ENCODE results near the gene CHI3L1.

Gene CHI3L1

DNA sequence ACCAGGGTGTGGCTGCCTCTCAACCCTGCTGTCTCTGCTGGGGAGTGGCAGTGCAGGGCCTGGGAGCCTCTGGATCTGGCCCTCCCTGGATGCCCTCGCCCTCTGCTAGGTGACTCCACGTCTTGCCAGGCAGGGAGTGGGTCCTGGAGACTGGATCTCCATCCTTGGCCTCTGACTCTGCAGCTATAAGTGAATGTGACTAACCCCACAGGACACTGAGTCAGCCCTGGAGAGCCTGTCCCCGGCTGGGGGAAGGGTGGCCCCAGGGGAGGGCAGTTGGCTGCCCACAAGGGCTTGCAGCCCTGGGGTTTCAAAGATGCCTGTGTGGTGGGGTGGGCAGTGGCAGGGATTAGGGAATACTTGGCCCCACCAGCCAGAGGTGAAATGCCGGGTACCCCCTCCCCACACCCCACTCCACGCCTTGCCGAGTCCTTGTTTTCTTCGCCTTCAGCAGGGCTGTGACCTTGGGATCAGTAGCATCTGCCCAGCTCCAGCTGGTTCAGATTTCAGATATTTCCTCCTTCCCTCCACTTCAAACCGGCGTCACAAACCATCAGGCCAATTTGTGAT, 8.9 kb downstream of the CHI3L1 start:
- Histone ChIP-seq H3K4me3 (ENCODE audit: low read length) (no peak overlapping the region), H3K4me1 (ENCODE audit: control insufficient read depth, insufficient read depth, low read length) (peaks cover 3% of the 10 kb centered on the region), H3K9me3 (ENCODE audit: control insufficient read depth, low read length) (no peaks in the 10 kb centered on the region), H3K36me3 (ENCODE audit: control insufficient read depth, insufficient read depth, low read length) (no peaks in the 10 kb centered on the region), H3K9ac (ENCODE audit: low read length) (no peak overlapping the region), H3K27me3 (ENCODE audit: control insufficient read depth, insufficient read depth, low read length) (peaks cover 4% of the 10 kb centered on the region)

GRCh38 chr1:203177036-203177405, 9.5 kb downstream of the CHI3L1 start:
- no peaks in the 10 kb centered on the region for H3K9me3 ChIP-seq (ENCODE audit: control insufficient read depth, low read length)
- H3K9ac ChIP-seq (ENCODE audit: low read length): no peak overlapping the region
- no peak overlapping the region for H3K4me3 ChIP-seq (ENCODE audit: low read length)
- peaks cover 3% of the 10 kb centered on the region for H3K4me1 ChIP-seq (ENCODE audit: control insufficient read depth, insufficient read depth, low read length)
- H3K27me3 ChIP-seq (ENCODE audit: control insufficient read depth, insufficient read depth, low read length): peaks cover 4% of the 10 kb centered on the region
- no peaks in the 10 kb centered on the region for H3K36me3 ChIP-seq (ENCODE audit: control insufficient read depth, insufficient read depth, low read length)

GRCh38 chr1:203176273-203177035, 10.1 kb downstream of the CHI3L1 start:
- Histone ChIP-seq H3K9ac (ENCODE audit: low read length) (no peak overlapping the region), H3K27me3 (ENCODE audit: control insufficient read depth, insufficient read depth, low read length) (peaks cover 4% of the 10 kb centered on the region), H3K9me3 (ENCODE audit: control insufficient read depth, low read length) (no peaks in the 10 kb centered on the region), H3K4me3 (ENCODE audit: low read length) (no peak overlapping the region), H3K36me3 (ENCODE audit: control insufficient read depth, insufficient read depth, low read length) (no peaks in the 10 kb centered on the region), H3K4me1 (ENCODE audit: control insufficient read depth, insufficient read depth, low read length) (peaks cover 3% of the 10 kb centered on the region)

GRCh38 chr1:203175827-203176241, 10.7 kb downstream of the CHI3L1 start:
- peaks cover 3% of the 10 kb centered on the region for H3K4me1 ChIP-seq (ENCODE audit: control insufficient read depth, insufficient read depth, low read length)
- no peaks in the 10 kb centered on the region for H3K36me3 ChIP-seq (ENCODE audit: control insufficient read depth, insufficient read depth, low read length)
- no peaks in the 10 kb centered on the region for H3K9me3 ChIP-seq (ENCODE audit: control insufficient read depth, low read length)
- H3K9ac ChIP-seq (ENCODE audit: low read length): no peak overlapping the region
- H3K27me3 ChIP-seq (ENCODE audit: control insufficient read depth, insufficient read depth, low read length): peaks cover 4% of the 10 kb centered on the region
- no peak overlapping the region for H3K4me3 ChIP-seq (ENCODE audit: low read length)

DNA sequence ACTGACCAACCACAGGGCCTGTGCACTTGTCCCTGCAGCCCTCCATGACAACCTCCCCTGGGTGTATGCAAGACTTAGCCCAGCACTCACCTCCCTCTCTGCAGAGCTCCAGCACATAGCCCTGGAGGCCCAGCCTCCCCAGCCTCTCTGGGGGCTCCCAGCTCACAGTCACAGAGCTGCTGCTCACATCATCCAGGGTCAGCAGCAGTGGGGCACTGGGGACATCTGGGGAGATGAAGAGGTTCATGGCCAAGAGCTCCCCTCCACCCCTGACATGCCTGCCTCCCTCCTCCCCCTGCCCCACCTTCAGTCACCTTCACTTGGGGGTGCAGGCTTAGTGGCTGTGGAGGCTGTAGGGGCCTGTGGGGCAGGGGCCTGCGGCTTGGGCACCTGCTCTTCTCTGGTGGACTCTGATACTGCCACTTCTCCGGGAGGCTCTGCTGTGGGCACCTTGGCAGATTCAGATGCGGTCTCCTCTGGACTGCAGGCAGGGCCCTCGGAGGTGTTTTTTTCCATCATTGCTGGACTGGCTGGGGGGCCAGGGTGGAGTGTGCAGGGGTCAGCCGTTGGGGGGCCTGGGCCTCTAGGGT, 11.2 kb downstream of the CHI3L1 start, which contains the start of gene MYBPH:
Gene MYBPH (minus strand): TSS at position 590 of the 590 bp plus-strand sequence. CDS start 71 bp downstream, at position 519.
- Histone ChIP-seq H3K27me3 (ENCODE audit: control insufficient read depth, insufficient read depth, low read length) (peaks cover 4% of the 10 kb centered on the region), H3K9ac (ENCODE audit: low read length) (no peak within 1 kb of the TSS), H3K9me3 (ENCODE audit: control insufficient read depth, low read length) (no peaks in the 10 kb centered on the region), H3K36me3 (ENCODE audit: control insufficient read depth, insufficient read depth, low read length) (no peaks in the 10 kb centered on the region), H3K4me3 (ENCODE audit: low read length) (no peak within 1 kb of the TSS), H3K4me1 (ENCODE audit: control insufficient read depth, insufficient read depth, low read length) (peaks cover 3% of the 10 kb centered on the region)

DNA sequence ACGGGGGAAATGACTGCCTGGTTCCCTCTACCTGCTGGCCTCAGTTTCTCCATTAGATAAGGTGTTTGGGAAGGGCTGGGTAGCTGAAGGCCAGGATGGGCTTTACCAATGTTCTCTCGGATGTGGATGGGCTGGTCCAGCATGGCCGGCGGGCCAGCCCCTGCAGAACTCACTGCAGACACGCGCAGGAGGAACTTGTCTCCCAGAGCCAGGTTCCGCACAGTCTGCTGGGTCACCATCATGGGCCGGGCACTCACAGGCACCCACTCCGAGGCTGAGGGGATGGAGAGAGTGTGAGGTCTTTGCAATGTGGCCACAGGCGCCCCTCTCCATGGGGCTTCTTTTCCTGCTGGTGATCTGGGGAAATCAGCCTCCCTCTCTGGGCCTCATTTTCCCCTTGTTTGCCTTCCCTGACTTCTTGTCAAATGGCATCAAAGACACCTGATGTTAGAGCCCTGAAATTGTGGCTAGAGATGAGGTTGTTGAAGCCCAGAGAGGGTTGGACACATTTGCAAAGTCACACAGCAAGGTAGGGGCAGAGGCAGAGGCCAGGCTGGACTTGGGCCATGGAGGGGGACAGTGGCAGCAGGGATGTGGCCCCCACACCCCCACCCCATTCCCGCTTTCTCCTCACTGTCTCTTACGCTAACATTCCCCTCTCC, 12.0 kb downstream of the CHI3L1 start:
- Histone ChIP-seq H3K4me1 (ENCODE audit: control insufficient read depth, insufficient read depth, low read length) (peaks cover 3% of the 10 kb centered on the region), H3K36me3 (ENCODE audit: control insufficient read depth, insufficient read depth, low read length) (no peaks in the 10 kb centered on the region), H3K4me3 (ENCODE audit: low read length) (no peak overlapping the region), H3K9ac (ENCODE audit: low read length) (no peak overlapping the region), H3K27me3 (ENCODE audit: control insufficient read depth, insufficient read depth, low read length) (peaks cover 4% of the 10 kb centered on the region), H3K9me3 (ENCODE audit: control insufficient read depth, low read length) (no peaks in the 10 kb centered on the region)

DNA sequence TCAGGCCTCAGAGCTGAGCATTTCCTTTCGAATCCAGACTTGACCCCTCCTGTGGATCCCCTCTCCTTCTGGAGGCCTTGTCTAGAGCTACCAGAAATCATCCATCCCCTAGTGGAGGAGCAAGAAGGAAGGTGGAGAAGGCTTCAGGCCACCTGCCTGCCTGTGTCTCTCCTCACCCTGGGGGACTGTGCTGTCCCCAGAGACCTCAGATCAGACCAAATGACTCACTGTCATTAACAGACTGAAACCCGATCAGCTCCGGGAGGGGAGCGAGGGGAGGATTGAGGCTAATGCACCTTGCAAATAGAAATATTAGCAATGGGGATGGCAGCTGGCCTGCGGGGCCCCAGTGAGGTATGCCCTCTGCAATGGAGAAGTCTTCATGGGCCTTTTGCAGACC, 12.9 kb downstream of the CHI3L1 start:
- Histone ChIP-seq H3K4me3 (ENCODE audit: low read length) (no peak overlapping the region), H3K9me3 (ENCODE audit: control insufficient read depth, low read length) (no peaks in the 10 kb centered on the region), H3K36me3 (ENCODE audit: control insufficient read depth, insufficient read depth, low read length) (no peaks in the 10 kb centered on the region), H3K27me3 (ENCODE audit: control insufficient read depth, insufficient read depth, low read length) (peaks cover 4% of the 10 kb centered on the region), H3K4me1 (ENCODE audit: control insufficient read depth, insufficient read depth, low read length) (peaks cover 3% of the 10 kb centered on the region), H3K9ac (ENCODE audit: low read length) (no peak overlapping the region)

- Histone ChIP-seq H3K4me3 (ENCODE audit: low read length) (no peak overlapping the region), H3K27me3 (ENCODE audit: control insufficient read depth, insufficient read depth, low read length) (peaks cover 4% of the 10 kb centered on the region), H3K9me3 (ENCODE audit: control insufficient read depth, low read length) (no peaks in the 10 kb centered on the region), H3K4me1 (ENCODE audit: control insufficient read depth, insufficient read depth, low read length) (peaks cover 3% of the 10 kb centered on the region), H3K9ac (ENCODE audit: low read length) (no peak overlapping the region), H3K36me3 (ENCODE audit: control insufficient read depth, insufficient read depth, low read length) (no peaks in the 10 kb centered on the region)
Measured at GRCh38 chr1:203173011-203173555, 13.4 kb downstream of the CHI3L1 start.

GRCh38 chr1:203172184-203173010, 14.1 kb downstream of the CHI3L1 start:
- H3K9me3 ChIP-seq (ENCODE audit: control insufficient read depth, low read length): no peaks in the 10 kb centered on the region
- peaks cover 3% of the 10 kb centered on the region for H3K4me1 ChIP-seq (ENCODE audit: control insufficient read depth, insufficient read depth, low read length)
- H3K36me3 ChIP-seq (ENCODE audit: control insufficient read depth, insufficient read depth, low read length): no peaks in the 10 kb centered on the region
- H3K27me3 ChIP-seq (ENCODE audit: control insufficient read depth, insufficient read depth, low read length): peaks cover 2% of the 10 kb centered on the region
- no peak overlapping the region for H3K9ac ChIP-seq (ENCODE audit: low read length)
- no peak overlapping the region for H3K4me3 ChIP-seq (ENCODE audit: low read length)

- Histone ChIP-seq H3K9me3 (ENCODE audit: control insufficient read depth, low read length) (no peaks in the 10 kb centered on the region), H3K4me1 (ENCODE audit: control insufficient read depth, insufficient read depth, low read length) (peaks cover 6% of the 10 kb centered on the region), H3K9ac (ENCODE audit: low read length) (no peak overlapping the region), H3K36me3 (ENCODE audit: control insufficient read depth, insufficient read depth, low read length) (no peaks in the 10 kb centered on the region), H3K4me3 (ENCODE audit: low read length) (no peak overlapping the region), H3K27me3 (ENCODE audit: control insufficient read depth, insufficient read depth, low read length) (peaks cover 3% of the 10 kb centered on the region)
Measured at GRCh38 chr1:203171341-203172183, 14.9 kb downstream of the CHI3L1 start.

Data from mucosa of stomach (tissue), 1 donor.